HEK293 (cell line): Measurements from ENCODE around the gene NIT2.

Experiments used
- CTCF ChIP-seq: fragments of 450-650 bp; formaldehyde crosslinking; IDR thresholded peaks from 2 replicates; pipeline ENCODE4 v1.5.1; 2016; ENCODE audit warnings: missing biosample characterization, missing genetic modification characterization
- TRIM28 ChIP-seq: IDR thresholded peaks from 2 replicates; pipeline ENCODE4 v1.6.1; 2011; ENCODE audit warnings: low read length, control low read depth, borderline replicate concordance
- TSHZ1 ChIP-seq: fragments of 450-650 bp; formaldehyde crosslinking; IDR thresholded peaks from 2 replicates; pipeline ENCODE4 v1.5.1; 2016; ENCODE audit warnings: missing biosample characterization, missing genetic modification characterization, borderline replicate concordance
- YY1 ChIP-seq: fragments of 450-650 bp; formaldehyde crosslinking; IDR thresholded peaks from 2 replicates; pipeline ENCODE4 v1.5.1; 2018; ENCODE audit warnings: missing biosample characterization, missing genetic modification characterization
- ZNF112 ChIP-seq: fragments of 450-650 bp; formaldehyde crosslinking; IDR thresholded peaks from 2 replicates; pipeline ENCODE4 v1.5.0; 2017; ENCODE audit warnings: missing biosample characterization, missing genetic modification characterization
- ZNF350 ChIP-seq: fragments of 450-650 bp; formaldehyde crosslinking; IDR thresholded peaks from 2 replicates; pipeline ENCODE4 v1.5.0; 2017; ENCODE audit warnings: missing biosample characterization, mild to moderate bottlenecking, missing genetic modification characterization
- ZNF549 ChIP-seq: fragments of 450-650 bp; IDR thresholded peaks from 2 replicates; pipeline ENCODE4 v1.5.1; 2018; ENCODE audit warnings: missing biosample characterization, missing genetic modification characterization, mild to moderate bottlenecking, inconsistent platforms, moderate library complexity
- ZNF670 ChIP-seq: fragments of 450-650 bp; formaldehyde crosslinking; IDR thresholded peaks from 2 replicates; pipeline ENCODE4 v1.5.1; 2016; ENCODE audit warnings: missing biosample characterization, missing genetic modification characterization, low read depth
- TF ChIP-seq, protein P1 (sequence below): fragments of 450-650 bp; formaldehyde crosslinking; IDR thresholded peaks from 2 replicates; pipeline ENCODE4 v1.5.1; 2016; ENCODE audit warnings: missing biosample characterization, missing genetic modification characterization, borderline replicate concordance
- TF ChIP-seq, protein P2 (sequence below): IDR thresholded peaks from 2 replicates; pipeline ENCODE4 v1.6.1; 2011; ENCODE audit warnings: mild to moderate bottlenecking, low read depth, low read length, borderline replicate concordance
- TF ChIP-seq, protein P3 (sequence below): fragments of 450-650 bp; formaldehyde crosslinking; IDR thresholded peaks from 2 replicates; pipeline ENCODE4 v1.5.1; 2016; ENCODE audit warnings: missing biosample characterization, missing genetic modification characterization

- TF ChIP-seq CTCF (tag by site-specific recombination): no peak
- TF ChIP-seq, protein P1, sequence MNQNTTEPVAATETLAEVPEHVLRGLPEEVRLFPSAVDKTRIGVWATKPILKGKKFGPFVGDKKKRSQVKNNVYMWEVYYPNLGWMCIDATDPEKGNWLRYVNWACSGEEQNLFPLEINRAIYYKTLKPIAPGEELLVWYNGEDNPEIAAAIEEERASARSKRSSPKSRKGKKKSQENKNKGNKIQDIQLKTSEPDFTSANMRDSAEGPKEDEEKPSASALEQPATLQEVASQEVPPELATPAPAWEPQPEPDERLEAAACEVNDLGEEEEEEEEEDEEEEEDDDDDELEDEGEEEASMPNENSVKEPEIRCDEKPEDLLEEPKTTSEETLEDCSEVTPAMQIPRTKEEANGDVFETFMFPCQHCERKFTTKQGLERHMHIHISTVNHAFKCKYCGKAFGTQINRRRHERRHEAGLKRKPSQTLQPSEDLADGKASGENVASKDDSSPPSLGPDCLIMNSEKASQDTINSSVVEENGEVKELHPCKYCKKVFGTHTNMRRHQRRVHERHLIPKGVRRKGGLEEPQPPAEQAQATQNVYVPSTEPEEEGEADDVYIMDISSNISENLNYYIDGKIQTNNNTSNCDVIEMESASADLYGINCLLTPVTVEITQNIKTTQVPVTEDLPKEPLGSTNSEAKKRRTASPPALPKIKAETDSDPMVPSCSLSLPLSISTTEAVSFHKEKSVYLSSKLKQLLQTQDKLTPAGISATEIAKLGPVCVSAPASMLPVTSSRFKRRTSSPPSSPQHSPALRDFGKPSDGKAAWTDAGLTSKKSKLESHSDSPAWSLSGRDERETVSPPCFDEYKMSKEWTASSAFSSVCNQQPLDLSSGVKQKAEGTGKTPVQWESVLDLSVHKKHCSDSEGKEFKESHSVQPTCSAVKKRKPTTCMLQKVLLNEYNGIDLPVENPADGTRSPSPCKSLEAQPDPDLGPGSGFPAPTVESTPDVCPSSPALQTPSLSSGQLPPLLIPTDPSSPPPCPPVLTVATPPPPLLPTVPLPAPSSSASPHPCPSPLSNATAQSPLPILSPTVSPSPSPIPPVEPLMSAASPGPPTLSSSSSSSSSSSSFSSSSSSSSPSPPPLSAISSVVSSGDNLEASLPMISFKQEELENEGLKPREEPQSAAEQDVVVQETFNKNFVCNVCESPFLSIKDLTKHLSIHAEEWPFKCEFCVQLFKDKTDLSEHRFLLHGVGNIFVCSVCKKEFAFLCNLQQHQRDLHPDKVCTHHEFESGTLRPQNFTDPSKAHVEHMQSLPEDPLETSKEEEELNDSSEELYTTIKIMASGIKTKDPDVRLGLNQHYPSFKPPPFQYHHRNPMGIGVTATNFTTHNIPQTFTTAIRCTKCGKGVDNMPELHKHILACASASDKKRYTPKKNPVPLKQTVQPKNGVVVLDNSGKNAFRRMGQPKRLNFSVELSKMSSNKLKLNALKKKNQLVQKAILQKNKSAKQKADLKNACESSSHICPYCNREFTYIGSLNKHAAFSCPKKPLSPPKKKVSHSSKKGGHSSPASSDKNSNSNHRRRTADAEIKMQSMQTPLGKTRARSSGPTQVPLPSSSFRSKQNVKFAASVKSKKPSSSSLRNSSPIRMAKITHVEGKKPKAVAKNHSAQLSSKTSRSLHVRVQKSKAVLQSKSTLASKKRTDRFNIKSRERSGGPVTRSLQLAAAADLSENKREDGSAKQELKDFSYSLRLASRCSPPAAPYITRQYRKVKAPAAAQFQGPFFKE (tag by site-specific recombination): no peak
- no peak for TF ChIP-seq ZNF549
- TF ChIP-seq YY1 (tag by site-specific recombination): no peak
- TF ChIP-seq, protein P2, sequence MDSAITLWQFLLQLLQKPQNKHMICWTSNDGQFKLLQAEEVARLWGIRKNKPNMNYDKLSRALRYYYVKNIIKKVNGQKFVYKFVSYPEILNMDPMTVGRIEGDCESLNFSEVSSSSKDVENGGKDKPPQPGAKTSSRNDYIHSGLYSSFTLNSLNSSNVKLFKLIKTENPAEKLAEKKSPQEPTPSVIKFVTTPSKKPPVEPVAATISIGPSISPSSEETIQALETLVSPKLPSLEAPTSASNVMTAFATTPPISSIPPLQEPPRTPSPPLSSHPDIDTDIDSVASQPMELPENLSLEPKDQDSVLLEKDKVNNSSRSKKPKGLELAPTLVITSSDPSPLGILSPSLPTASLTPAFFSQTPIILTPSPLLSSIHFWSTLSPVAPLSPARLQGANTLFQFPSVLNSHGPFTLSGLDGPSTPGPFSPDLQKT: no peak
- no peak for TF ChIP-seq ZNF670 (tag by site-specific recombination)
- TF ChIP-seq TSHZ1 (tag by site-specific recombination): no peak
- TF ChIP-seq TRIM28: no peak
- no peak for TF ChIP-seq ZNF112 (tag by site-specific recombination)
- TF ChIP-seq ZNF350: no peak
- TF ChIP-seq, protein P3, sequence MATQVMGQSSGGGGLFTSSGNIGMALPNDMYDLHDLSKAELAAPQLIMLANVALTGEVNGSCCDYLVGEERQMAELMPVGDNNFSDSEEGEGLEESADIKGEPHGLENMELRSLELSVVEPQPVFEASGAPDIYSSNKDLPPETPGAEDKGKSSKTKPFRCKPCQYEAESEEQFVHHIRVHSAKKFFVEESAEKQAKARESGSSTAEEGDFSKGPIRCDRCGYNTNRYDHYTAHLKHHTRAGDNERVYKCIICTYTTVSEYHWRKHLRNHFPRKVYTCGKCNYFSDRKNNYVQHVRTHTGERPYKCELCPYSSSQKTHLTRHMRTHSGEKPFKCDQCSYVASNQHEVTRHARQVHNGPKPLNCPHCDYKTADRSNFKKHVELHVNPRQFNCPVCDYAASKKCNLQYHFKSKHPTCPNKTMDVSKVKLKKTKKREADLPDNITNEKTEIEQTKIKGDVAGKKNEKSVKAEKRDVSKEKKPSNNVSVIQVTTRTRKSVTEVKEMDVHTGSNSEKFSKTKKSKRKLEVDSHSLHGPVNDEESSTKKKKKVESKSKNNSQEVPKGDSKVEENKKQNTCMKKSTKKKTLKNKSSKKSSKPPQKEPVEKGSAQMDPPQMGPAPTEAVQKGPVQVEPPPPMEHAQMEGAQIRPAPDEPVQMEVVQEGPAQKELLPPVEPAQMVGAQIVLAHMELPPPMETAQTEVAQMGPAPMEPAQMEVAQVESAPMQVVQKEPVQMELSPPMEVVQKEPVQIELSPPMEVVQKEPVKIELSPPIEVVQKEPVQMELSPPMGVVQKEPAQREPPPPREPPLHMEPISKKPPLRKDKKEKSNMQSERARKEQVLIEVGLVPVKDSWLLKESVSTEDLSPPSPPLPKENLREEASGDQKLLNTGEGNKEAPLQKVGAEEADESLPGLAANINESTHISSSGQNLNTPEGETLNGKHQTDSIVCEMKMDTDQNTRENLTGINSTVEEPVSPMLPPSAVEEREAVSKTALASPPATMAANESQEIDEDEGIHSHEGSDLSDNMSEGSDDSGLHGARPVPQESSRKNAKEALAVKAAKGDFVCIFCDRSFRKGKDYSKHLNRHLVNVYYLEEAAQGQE (tag by site-specific recombination): no peak
These were observed 40.0 kb downstream of the NIT2 start for GRCh38 chr3:100374521-100374920.
